Astrocyte (in vitro differentiated cells and primary cell): ENCODE results near the gene ALPL. TPM values are rescaled to one million over a fixed set of nuclear protein-coding genes. Genes with fewer than 3 reads are reported as not detected.

Source experiments
- DNase-seq: peaks from one replicate; pipeline ENCODE4 v3.0.0-alpha.2; 2010; ENCODE audit warnings: low read depth
- FAIRE-seq: peaks from 2 replicates; lab custom pipeline; 2011; peaks lifted over from hg19 to GRCh38; lab: Jason Lieb, UNC
- H2AFZ ChIP-seq: 2 replicates; pipeline ENCODE4 v1.6.0; 2012; ENCODE audit warnings: low read depth, low read length, inconsistent platforms
- H3K27ac ChIP-seq: 2 replicates; pipeline ENCODE4 v1.5.1; 2011; ENCODE audit warnings: low read depth, low read length, inconsistent platforms
- H3K27me3 ChIP-seq: 2 replicates; pipeline ENCODE4 v1.6.0; 2011; ENCODE audit warnings: low read length, inconsistent platforms; ENCODE audit not compliant: insufficient read depth
- H3K36me3 ChIP-seq: 2 replicates; pipeline ENCODE4 v1.5.1; 2011; ENCODE audit warnings: low read length, inconsistent platforms; ENCODE audit not compliant: insufficient read depth
- H3K4me1 ChIP-seq: 2 replicates; pipeline ENCODE4 v1.5.1; 2011; ENCODE audit warnings: low read length, inconsistent platforms; ENCODE audit not compliant: insufficient read depth
- H3K4me2 ChIP-seq: 2 replicates; pipeline ENCODE4 v1.6.0; 2012; ENCODE audit warnings: low read length, inconsistent platforms
- H3K4me3 ChIP-seq: 2 replicates; pipeline ENCODE4 v1.5.1; 2011; ENCODE audit warnings: low read depth, mild to moderate bottlenecking, low read length, inconsistent platforms; ENCODE audit not compliant: insufficient read depth
- H3K79me2 ChIP-seq: 2 replicates; pipeline ENCODE4 v1.6.0; 2012; ENCODE audit warnings: mild to moderate bottlenecking, low read length, inconsistent platforms; ENCODE audit not compliant: insufficient read depth
- H3K9ac ChIP-seq: 2 replicates; pipeline ENCODE4 v1.6.0; 2012; ENCODE audit warnings: mild to moderate bottlenecking, low read length, inconsistent platforms
- H3K9me3 ChIP-seq: 2 replicates; pipeline ENCODE4 v1.5.1; 2012; ENCODE audit warnings: low read depth, mild to moderate bottlenecking, low read length, inconsistent platforms; ENCODE audit not compliant: insufficient read depth
- H4K20me1 ChIP-seq: 2 replicates; pipeline ENCODE4 v1.6.0; 2012; ENCODE audit warnings: low read length, inconsistent platforms; ENCODE audit not compliant: insufficient read depth
- H3K27ac Mint-ChIP-seq: one replicate; pipeline ENCODE4 v1.8.0; 2021; ENCODE audit warnings: mild to moderate bottlenecking, mixed read lengths; ENCODE audit not compliant: unreplicated experiment
- H3K27me3 Mint-ChIP-seq: one replicate; pipeline ENCODE4 v1.8.0; 2021; ENCODE audit warnings: low read depth, mixed read lengths; ENCODE audit not compliant: unreplicated experiment
- H3K36me3 Mint-ChIP-seq: one replicate; pipeline ENCODE4 v1.8.0; 2021; ENCODE audit warnings: low read depth, mixed read lengths; ENCODE audit not compliant: unreplicated experiment
- H3K4me1 Mint-ChIP-seq: one replicate; pipeline ENCODE4 v1.8.0; 2021; ENCODE audit warnings: low read depth, mixed read lengths; ENCODE audit not compliant: unreplicated experiment
- H3K4me3 Mint-ChIP-seq: one replicate; pipeline ENCODE4 v1.8.0; 2021; ENCODE audit warnings: mild to moderate bottlenecking, moderate library complexity, mixed read lengths; ENCODE audit not compliant: unreplicated experiment
- H3K9me3 Mint-ChIP-seq: one replicate; pipeline ENCODE4 v1.8.0; 2021; ENCODE audit warnings: mild to moderate bottlenecking, mixed read lengths; ENCODE audit not compliant: unreplicated experiment
- CTCF ChIP-seq: IDR thresholded peaks from 2 replicates; pipeline ENCODE4 v1.5.1; 2011; ENCODE audit warnings: low read depth, mild to moderate bottlenecking, inconsistent platforms, low read length, moderate library complexity; ENCODE audit not compliant: insufficient read depth
- EZH2 ChIP-seq: IDR thresholded peaks from 2 replicates; pipeline ENCODE4 v1.6.1; 2012; ENCODE audit warnings: mild to moderate bottlenecking, low read length, inconsistent platforms; ENCODE audit not compliant: insufficient read depth
- total RNA-seq: library from RNA; stranded (reverse); gene quantifications from 2 replicates; pipeline ENCODE4 v1.2.1, GENCODE V29; 2021

Gene ALPL
- total RNA-seq, 1 donor from 2014 or later = 24.3 TPM

GRCh38 chr1:21587602-21587953 is 78.4 kb downstream of the ALPL start:
- no peak for TF ChIP-seq CTCF
- no peak for TF ChIP-seq EZH2
- H3K4me1 ChIP-seq = peaks cover 23% of the 10 kb centered on the region
- no peak overlapping the region for H2AFZ ChIP-seq
- H3K27me3 ChIP-seq = peaks cover 5% of the 10 kb centered on the region
- H3K27ac ChIP-seq = no peak overlapping the region
- no peak overlapping the region for H3K27ac Mint-ChIP-seq
- H3K4me1 Mint-ChIP-seq = peaks cover 15% of the 10 kb centered on the region
- H3K79me2 ChIP-seq = no peaks in the 10 kb centered on the region
- no peak overlapping the region for H3K4me3 ChIP-seq
- DNase-seq (no peak), FAIRE-seq (no peak)
- H3K9ac ChIP-seq = no peak overlapping the region
- H3K4me2 ChIP-seq = no peak overlapping the region
- H3K9me3 Mint-ChIP-seq = peaks cover 3% of the 10 kb centered on the region
- H3K36me3 Mint-ChIP-seq = no peaks in the 10 kb centered on the region
- H3K4me3 Mint-ChIP-seq = no peak overlapping the region
- H3K27me3 Mint-ChIP-seq = peaks cover 30% of the 10 kb centered on the region
- H4K20me1 ChIP-seq = no peaks in the 10 kb centered on the region
- no peaks in the 10 kb centered on the region for H3K36me3 ChIP-seq
- H3K9me3 ChIP-seq = peaks cover 3% of the 10 kb centered on the region

- Mint-ChIP-seq H3K27me3 (peaks cover 34% of the 10 kb centered on the region), H3K4me1 (peaks cover 15% of the 10 kb centered on the region), H3K27ac (no peak overlapping the region), H3K9me3 (peaks cover 3% of the 10 kb centered on the region), H3K4me3 (no peak overlapping the region), H3K36me3 (no peaks in the 10 kb centered on the region)
- peaks cover 5% of the 10 kb centered on the region for H3K27me3 ChIP-seq
- H2AFZ ChIP-seq = no peak overlapping the region
- H3K4me2 ChIP-seq = no peak overlapping the region
- no peak overlapping the region for H3K4me3 ChIP-seq
- no peak for DNase-seq
- H4K20me1 ChIP-seq = no peaks in the 10 kb centered on the region
- peaks cover 23% of the 10 kb centered on the region for H3K4me1 ChIP-seq
- no peak overlapping the region for H3K27ac ChIP-seq
- no peaks in the 10 kb centered on the region for H3K9me3 ChIP-seq
- no peak for FAIRE-seq
- H3K79me2 ChIP-seq = no peaks in the 10 kb centered on the region
- H3K9ac ChIP-seq = no peak overlapping the region
- TF ChIP-seq EZH2 (no peak), CTCF (no peak)
- H3K36me3 ChIP-seq = no peaks in the 10 kb centered on the region
Measured at GRCh38 chr1:21589618-21590017, 80.4 kb downstream of the ALPL start.

GRCh38 chr1:21590126-21590880 is 81.1 kb downstream of the ALPL start:
- H3K27me3 Mint-ChIP-seq = peaks cover 32% of the 10 kb centered on the region
- TF ChIP-seq EZH2 (no peak), CTCF (no peak)
- no peak overlapping the region for H3K4me3 Mint-ChIP-seq
- no peaks in the 10 kb centered on the region for H4K20me1 ChIP-seq
- no peak overlapping the region for H3K4me3 ChIP-seq
- H3K4me1 ChIP-seq = peaks cover 20% of the 10 kb centered on the region
- H3K9me3 Mint-ChIP-seq = peaks cover 3% of the 10 kb centered on the region
- H3K9me3 ChIP-seq = no peaks in the 10 kb centered on the region
- H3K36me3 Mint-ChIP-seq = no peaks in the 10 kb centered on the region
- peaks cover 5% of the 10 kb centered on the region for H3K27me3 ChIP-seq
- H3K4me1 Mint-ChIP-seq = peaks cover 11% of the 10 kb centered on the region
- no peak overlapping the region for H3K4me2 ChIP-seq
- DNase-seq (no peak), FAIRE-seq (no peak)
- no peak overlapping the region for H3K27ac Mint-ChIP-seq
- no peaks in the 10 kb centered on the region for H3K36me3 ChIP-seq
- no peaks in the 10 kb centered on the region for H3K79me2 ChIP-seq
- no peak overlapping the region for H3K9ac ChIP-seq
- H3K27ac ChIP-seq = no peak overlapping the region
- H2AFZ ChIP-seq = no peak overlapping the region
